Sigmoid colon (tissue), 4 donors: ENCODE measurements around the gene SCAI.

Source experiments
- EP300 ChIP-seq, 4 donors: sonication (generic); formaldehyde crosslinking; IDR thresholded peaks; one replicate each; pipeline ENCODE4 v1.6.1; 2017; ENCODE audit warnings: antibody characterized with exemption in 4 of 4
- POLR2AphosphoS5 ChIP-seq, 4 donors: sonication (generic); formaldehyde crosslinking; IDR thresholded peaks; one replicate each; pipeline ENCODE4 v1.6.1; 2017; ENCODE audit warnings: antibody characterized with exemption in 4 of 4
- TF ChIP-seq, protein P1 (sequence below), 4 experiments: fragments of 450-650 bp in 3 of 4; fragments of 200-600 bp in 1 of 4; IDR thresholded peaks; one replicate each; pipeline ENCODE4 v1.5.1; 2016 to 2019; ENCODE audit warnings: antibody characterized with exemption in 4 of 4, mild to moderate bottlenecking in 3 of 4, moderate library complexity in 2 of 4

DNA sequence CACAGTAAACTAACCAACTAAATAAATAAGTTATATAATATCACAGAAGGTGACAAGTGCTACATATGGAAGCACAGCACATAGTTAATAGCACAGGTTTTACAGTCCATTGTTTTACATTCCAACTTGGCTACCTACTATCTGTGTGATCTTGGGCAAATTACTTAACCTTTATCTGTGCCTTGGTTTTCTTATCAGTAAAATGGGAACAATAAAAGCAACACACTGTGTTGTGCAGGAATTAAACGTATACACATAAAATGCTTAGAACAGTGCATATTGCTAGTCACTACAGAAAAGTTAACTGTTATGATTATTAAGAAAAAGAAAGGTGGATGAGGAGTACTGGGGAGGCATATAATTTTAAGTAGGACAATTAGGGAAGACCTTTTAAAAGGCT, 159.6 kb downstream of the SCAI start:
- TF ChIP-seq, protein P1, sequence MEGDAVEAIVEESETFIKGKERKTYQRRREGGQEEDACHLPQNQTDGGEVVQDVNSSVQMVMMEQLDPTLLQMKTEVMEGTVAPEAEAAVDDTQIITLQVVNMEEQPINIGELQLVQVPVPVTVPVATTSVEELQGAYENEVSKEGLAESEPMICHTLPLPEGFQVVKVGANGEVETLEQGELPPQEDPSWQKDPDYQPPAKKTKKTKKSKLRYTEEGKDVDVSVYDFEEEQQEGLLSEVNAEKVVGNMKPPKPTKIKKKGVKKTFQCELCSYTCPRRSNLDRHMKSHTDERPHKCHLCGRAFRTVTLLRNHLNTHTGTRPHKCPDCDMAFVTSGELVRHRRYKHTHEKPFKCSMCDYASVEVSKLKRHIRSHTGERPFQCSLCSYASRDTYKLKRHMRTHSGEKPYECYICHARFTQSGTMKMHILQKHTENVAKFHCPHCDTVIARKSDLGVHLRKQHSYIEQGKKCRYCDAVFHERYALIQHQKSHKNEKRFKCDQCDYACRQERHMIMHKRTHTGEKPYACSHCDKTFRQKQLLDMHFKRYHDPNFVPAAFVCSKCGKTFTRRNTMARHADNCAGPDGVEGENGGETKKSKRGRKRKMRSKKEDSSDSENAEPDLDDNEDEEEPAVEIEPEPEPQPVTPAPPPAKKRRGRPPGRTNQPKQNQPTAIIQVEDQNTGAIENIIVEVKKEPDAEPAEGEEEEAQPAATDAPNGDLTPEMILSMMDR (IDR thresholded peaks at IDR 0.05), result no peak
- TF ChIP-seq POLR2AphosphoS5 (IDR thresholded peaks at IDR 0.05) (no peak), EP300 (IDR thresholded peaks at IDR 0.05) (no peak)
